ENCODE measurements around the gene ITPKC. TPM values are rescaled to one million over a fixed set of nuclear protein-coding genes. Genes with fewer than 3 reads are reported as not detected.

The ITPKC gene
- total and polyA plus RNA-seq, 9 of the 15 experiments (the other 6 are each of a cell fraction or from before 2014, with no cell fraction given), result 0.08 to 9.3 (median 5.8) TPM

DNA sequence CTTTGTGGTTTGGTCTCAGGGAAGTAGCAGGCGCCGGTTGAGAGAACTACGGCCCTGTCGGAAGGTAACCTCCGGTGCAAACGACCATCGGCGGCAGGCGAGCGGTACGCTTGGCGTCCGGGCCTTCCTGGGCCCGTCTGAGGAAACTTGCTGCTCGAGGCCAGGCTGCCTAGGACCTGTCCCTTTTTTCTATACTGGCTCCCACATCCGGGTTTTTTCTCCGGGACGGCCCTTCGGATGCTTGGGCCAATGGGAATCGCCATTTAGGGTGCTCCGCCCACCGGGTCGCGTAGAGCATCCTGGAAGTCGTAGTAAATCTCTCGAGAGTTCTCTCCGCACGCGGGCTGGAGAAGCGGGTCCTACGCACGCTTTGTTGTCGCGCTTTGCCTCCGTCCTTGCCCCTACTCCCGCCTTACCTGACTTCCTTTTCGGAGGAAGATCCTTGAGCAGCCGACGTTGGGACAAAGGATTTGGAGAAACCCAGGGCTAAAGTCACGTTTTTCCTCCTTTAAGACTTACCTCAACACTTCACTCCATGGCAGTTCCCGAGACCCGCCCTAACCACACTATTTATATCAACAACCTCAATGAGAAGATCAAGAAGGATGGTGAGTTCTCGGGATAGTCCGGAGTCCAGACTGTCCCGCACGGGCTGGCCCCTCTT lies 34.1 kb downstream of the ITPKC start, which contains the start of gene SNRPA (continued):
- TF ChIP-seq, protein P1, sequence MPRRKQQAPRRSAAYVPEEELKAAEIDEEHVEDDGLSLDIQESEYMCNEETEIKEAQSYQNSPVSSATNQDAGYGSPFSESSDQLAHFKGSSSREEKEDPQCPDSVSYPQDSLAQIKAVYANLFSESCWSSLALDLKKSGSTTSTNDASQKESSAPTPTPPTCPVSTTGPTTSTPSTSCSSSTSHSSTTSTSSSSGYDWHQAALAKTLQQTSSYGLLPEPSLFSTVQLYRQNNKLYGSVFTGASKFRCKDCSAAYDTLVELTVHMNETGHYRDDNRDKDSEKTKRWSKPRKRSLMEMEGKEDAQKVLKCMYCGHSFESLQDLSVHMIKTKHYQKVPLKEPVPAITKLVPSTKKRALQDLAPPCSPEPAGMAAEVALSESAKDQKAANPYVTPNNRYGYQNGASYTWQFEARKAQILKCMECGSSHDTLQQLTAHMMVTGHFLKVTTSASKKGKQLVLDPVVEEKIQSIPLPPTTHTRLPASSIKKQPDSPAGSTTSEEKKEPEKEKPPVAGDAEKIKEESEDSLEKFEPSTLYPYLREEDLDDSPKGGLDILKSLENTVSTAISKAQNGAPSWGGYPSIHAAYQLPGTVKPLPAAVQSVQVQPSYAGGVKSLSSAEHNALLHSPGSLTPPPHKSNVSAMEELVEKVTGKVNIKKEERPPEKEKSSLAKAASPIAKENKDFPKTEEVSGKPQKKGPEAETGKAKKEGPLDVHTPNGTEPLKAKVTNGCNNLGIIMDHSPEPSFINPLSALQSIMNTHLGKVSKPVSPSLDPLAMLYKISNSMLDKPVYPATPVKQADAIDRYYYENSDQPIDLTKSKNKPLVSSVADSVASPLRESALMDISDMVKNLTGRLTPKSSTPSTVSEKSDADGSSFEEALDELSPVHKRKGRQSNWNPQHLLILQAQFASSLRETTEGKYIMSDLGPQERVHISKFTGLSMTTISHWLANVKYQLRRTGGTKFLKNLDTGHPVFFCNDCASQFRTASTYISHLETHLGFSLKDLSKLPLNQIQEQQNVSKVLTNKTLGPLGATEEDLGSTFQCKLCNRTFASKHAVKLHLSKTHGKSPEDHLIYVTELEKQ (CRISPR knock-in tag; IDR thresholded peaks at IDR 0.05), result no peak
- TF ChIP-seq MAFK (IDR thresholded peaks at IDR 0.05; ENCODE audit: low read length) (0 out of 2 replicates have a peak, but pooled peaks have one; percentile 15), ETV5 (CRISPR knock-in tag; IDR thresholded peaks at IDR 0.05; ENCODE audit: low read depth) (no peak), HDAC8 (tag; IDR thresholded peaks at IDR 0.05) (no peak), FOXK2 (conservative IDR thresholded peaks at IDR 0.05 in 1 of 2, IDR thresholded peaks at IDR 0.05 in 1 of 2; ENCODE audit: low read depth in 2 of 2) (0 out of 4 replicates have a peak, but pooled peaks have one; percentile 33 to 40), HNRNPK (IDR thresholded peaks at IDR 0.05; ENCODE audit: low read depth, low read length, poor library complexity, severe bottlenecking) (no peak), FOXJ2 (tag; IDR thresholded peaks at IDR 0.05) (no peak), RBBP5 (IDR thresholded peaks at IDR 0.05; ENCODE audit: borderline replicate concordance, insufficient read depth, low read length, poor library complexity, severe bottlenecking) (peak; percentile 47), SRF (CRISPR knock-in tag; IDR thresholded peaks at IDR 0.05) (peak in 1 of 2 experiments; percentile 69; a peak in 2 of 4 replicates), HMGN3 (IDR thresholded peaks at IDR 0.05; ENCODE audit: borderline replicate concordance, extremely low read depth, insufficient read length, low read depth, low read length) (peak; percentile 56), ZNF146 (CRISPR knock-in tag; IDR thresholded peaks at IDR 0.05; ENCODE audit: unreplicated experiment) (no peak), FOXP1 (CRISPR knock-in tag; IDR thresholded peaks at IDR 0.05) (peak; percentile 23)
- TF ChIP-seq, protein P2, sequence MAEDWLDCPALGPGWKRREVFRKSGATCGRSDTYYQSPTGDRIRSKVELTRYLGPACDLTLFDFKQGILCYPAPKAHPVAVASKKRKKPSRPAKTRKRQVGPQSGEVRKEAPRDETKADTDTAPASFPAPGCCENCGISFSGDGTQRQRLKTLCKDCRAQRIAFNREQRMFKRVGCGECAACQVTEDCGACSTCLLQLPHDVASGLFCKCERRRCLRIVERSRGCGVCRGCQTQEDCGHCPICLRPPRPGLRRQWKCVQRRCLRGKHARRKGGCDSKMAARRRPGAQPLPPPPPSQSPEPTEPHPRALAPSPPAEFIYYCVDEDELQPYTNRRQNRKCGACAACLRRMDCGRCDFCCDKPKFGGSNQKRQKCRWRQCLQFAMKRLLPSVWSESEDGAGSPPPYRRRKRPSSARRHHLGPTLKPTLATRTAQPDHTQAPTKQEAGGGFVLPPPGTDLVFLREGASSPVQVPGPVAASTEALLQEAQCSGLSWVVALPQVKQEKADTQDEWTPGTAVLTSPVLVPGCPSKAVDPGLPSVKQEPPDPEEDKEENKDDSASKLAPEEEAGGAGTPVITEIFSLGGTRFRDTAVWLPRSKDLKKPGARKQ (CRISPR knock-in tag; IDR thresholded peaks at IDR 0.05), result no peak
- TF ChIP-seq, protein P3, sequence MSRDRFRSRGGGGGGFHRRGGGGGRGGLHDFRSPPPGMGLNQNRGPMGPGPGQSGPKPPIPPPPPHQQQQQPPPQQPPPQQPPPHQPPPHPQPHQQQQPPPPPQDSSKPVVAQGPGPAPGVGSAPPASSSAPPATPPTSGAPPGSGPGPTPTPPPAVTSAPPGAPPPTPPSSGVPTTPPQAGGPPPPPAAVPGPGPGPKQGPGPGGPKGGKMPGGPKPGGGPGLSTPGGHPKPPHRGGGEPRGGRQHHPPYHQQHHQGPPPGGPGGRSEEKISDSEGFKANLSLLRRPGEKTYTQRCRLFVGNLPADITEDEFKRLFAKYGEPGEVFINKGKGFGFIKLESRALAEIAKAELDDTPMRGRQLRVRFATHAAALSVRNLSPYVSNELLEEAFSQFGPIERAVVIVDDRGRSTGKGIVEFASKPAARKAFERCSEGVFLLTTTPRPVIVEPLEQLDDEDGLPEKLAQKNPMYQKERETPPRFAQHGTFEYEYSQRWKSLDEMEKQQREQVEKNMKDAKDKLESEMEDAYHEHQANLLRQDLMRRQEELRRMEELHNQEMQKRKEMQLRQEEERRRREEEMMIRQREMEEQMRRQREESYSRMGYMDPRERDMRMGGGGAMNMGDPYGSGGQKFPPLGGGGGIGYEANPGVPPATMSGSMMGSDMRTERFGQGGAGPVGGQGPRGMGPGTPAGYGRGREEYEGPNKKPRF (IDR thresholded peaks at IDR 0.05; ENCODE audit: low read depth, low read length), result no peak
